Ishikawa (cell line): Measurements from ENCODE around the gene EEF1AKMT4.

Experiments used
- CEBPB ChIP-seq: IDR thresholded peaks from 2 replicates; pipeline ENCODE4 v1.6.1; 2012
- EP300 ChIP-seq: IDR thresholded peaks from 2 replicates; pipeline ENCODE4 v1.6.1; 2012; ENCODE audit warnings: borderline replicate concordance
- NFIC ChIP-seq: IDR thresholded peaks from 2 replicates; pipeline ENCODE4 v1.6.1; 2012
- RAD21 ChIP-seq: IDR thresholded peaks from 2 replicates; pipeline ENCODE4 v1.6.1; 2012; ENCODE audit warnings: low read depth
- TCF12 ChIP-seq: IDR thresholded peaks from 2 replicates; pipeline ENCODE4 v1.6.1; 2012; ENCODE audit warnings: low read depth
- TEAD4 ChIP-seq: IDR thresholded peaks from 2 replicates; pipeline ENCODE4 v1.6.1; 2012
- YY1 ChIP-seq: IDR thresholded peaks from 2 replicates; pipeline ENCODE4 v1.6.1; 2012; ENCODE audit warnings: low read depth
- ZBTB7A ChIP-seq: IDR thresholded peaks from 2 replicates; pipeline ENCODE4 v1.6.1; 2012; ENCODE audit warnings: low read depth
- TF ChIP-seq, protein P1 (sequence below): IDR thresholded peaks from 2 replicates; pipeline ENCODE4 v1.6.1; 2012
- TF ChIP-seq, protein P2 (sequence below): IDR thresholded peaks from 2 replicates; pipeline ENCODE4 v1.6.1; 2012

GRCh38 chr3:184233127-184233843 lies 16.2 kb upstream of the EEF1AKMT4 start:
- no peak for TF ChIP-seq TCF12
- TF ChIP-seq ZBTB7A, result no peak
- TF ChIP-seq, protein P1, sequence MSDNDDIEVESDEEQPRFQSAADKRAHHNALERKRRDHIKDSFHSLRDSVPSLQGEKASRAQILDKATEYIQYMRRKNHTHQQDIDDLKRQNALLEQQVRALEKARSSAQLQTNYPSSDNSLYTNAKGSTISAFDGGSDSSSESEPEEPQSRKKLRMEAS, result no peak
- TF ChIP-seq, protein P2, sequence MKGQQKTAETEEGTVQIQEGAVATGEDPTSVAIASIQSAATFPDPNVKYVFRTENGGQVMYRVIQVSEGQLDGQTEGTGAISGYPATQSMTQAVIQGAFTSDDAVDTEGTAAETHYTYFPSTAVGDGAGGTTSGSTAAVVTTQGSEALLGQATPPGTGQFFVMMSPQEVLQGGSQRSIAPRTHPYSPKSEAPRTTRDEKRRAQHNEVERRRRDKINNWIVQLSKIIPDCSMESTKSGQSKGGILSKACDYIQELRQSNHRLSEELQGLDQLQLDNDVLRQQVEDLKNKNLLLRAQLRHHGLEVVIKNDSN, result no peak
- no peak for TF ChIP-seq NFIC
- no peak for TF ChIP-seq RAD21
- TF ChIP-seq EP300, result no peak
- no peak for TF ChIP-seq TEAD4
- TF ChIP-seq CEBPB, result no peak
- TF ChIP-seq YY1, result no peak
